ENCODE data around the gene GPHB5. TPM values are rescaled to one million over a fixed set of nuclear protein-coding genes. Genes with fewer than 3 reads are reported as not detected.
A peak's percentile ranks its signal among the peaks of the same experiment; 100 is the strongest.
"Not testable (repeated sequence)": the region's sequence is repeated elsewhere in the genome, so short reads cannot be mapped to it uniquely, and the experiment has no call there.

Gene GPHB5
- total RNA-seq, 6 experiments from 2014 or later = not detected

DNA sequence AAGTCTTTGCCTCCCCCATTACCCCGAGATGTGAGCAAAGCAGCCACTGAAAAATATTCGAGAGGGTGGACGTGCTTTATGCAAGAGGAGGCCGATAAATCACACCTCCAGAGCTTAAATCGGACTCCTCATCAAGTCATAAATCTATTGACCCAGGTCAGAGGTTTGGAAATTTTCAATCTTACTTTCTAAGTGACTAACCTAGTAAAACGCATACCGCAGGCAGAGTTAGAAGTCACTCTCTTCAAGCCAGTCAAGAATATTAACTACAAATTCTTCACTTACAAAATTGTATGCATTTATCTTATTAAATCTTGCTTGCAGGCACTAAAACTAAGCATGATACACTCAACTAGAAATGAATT is 34.9 kb downstream of the GPHB5 start:
- Histone ChIP-seq H3K4me3 (no peak overlapping the region), H3K4me1 (no peaks in the 10 kb centered on the region), H3K9me3 (no peaks in the 10 kb centered on the region), H3K36me3 (no peaks in the 10 kb centered on the region), H3K27ac (no peak overlapping the region), H3K27me3 (no peaks in the 10 kb centered on the region)
- 68% methylated on average over 7 of the region's 7 CpGs for WGBS (ENCODE audit: insufficient coverage, low coverage, low lambda C conversion rate, missing lambda C conversion rate)
- intact Hi-C loops (cut with DNase I) = no loop called here
- ATAC-seq (no peak), DNase-seq (no peak)
- TF ChIP-seq, protein P1, sequence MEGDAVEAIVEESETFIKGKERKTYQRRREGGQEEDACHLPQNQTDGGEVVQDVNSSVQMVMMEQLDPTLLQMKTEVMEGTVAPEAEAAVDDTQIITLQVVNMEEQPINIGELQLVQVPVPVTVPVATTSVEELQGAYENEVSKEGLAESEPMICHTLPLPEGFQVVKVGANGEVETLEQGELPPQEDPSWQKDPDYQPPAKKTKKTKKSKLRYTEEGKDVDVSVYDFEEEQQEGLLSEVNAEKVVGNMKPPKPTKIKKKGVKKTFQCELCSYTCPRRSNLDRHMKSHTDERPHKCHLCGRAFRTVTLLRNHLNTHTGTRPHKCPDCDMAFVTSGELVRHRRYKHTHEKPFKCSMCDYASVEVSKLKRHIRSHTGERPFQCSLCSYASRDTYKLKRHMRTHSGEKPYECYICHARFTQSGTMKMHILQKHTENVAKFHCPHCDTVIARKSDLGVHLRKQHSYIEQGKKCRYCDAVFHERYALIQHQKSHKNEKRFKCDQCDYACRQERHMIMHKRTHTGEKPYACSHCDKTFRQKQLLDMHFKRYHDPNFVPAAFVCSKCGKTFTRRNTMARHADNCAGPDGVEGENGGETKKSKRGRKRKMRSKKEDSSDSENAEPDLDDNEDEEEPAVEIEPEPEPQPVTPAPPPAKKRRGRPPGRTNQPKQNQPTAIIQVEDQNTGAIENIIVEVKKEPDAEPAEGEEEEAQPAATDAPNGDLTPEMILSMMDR (IDR thresholded peaks at IDR 0.05) = no peak
- no peak for TF ChIP-seq POLR2A (IDR thresholded peaks at IDR 0.05)

DNA sequence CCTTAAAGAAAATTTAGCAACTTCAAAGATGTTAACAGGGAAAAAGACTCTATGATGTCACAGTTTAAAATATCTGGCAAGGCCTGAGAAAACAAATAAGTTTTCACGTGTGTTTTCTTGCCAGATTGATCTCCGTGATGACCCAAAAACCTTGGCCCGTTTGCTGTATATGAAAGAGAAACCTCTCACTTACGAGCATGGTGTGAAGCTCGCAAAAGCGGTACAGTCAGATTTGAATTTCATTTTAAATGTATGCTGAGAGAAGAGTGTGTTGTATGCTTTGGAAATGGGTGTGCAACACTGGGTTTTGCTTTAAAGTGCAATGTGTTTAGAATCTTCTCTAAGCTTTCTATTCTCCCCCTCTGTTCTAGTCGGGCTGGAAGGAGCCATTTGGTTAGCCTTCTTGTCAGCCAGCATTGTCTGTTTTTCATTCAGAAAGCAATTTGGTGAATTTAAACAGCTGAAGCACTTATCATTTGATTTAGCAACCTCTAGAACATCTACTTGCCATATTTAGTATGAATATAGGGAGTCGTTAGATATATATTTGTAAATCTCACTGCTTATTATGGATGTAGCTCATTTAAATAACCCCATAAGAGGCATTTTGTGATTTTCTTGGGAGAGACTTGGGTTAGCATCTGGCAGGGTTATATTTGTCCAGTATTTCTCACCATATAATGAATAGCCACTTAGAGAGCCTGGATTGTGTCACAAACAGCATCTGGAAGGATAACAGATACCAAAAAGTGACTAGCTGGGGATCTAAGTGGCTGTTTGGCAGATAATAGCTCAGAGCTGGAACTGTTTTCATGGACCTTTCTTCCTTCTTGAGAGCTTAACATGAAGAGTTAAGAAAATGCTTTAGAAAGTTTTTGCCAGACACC is 35.5 kb downstream of the GPHB5 start:
- no peaks in the 10 kb centered on the region for H3K27me3 ChIP-seq
- TF ChIP-seq, protein P1 (IDR thresholded peaks at IDR 0.05) = no peak
- no peak for TF ChIP-seq POLR2A (IDR thresholded peaks at IDR 0.05)
- no peaks in the 10 kb centered on the region for H3K36me3 ChIP-seq
- H3K4me1 ChIP-seq = no peaks in the 10 kb centered on the region
- ATAC-seq (no peak), DNase-seq (no peak)
- WGBS (ENCODE audit: insufficient coverage, low coverage, low lambda C conversion rate, missing lambda C conversion rate) = 43% methylated on average over 8 of the region's 8 CpGs
- intact Hi-C loops (cut with DNase I) = no loop called here
- H3K9me3 ChIP-seq = no peaks in the 10 kb centered on the region
- no peak overlapping the region for H3K4me3 ChIP-seq
- H3K27ac ChIP-seq = no peak overlapping the region

DNA sequence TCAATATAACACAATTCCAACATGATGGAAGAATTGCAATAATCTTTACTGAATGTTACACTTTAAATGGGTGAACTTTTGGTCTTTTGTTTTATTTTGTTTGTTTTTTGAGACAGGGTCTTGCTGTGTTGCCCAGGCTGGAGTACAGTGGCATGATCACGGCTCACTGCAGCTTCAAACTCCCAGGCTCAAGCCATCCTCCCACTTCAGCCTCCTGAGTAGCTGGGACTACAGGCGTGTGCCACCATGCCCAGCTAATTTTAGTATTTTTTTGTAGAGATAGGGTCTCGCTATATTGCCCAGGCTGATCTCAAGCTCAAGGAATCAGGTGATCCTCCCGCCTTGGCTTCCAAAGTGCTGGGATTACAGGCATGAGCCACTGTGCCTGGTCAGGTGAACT is 38.8 kb downstream of the GPHB5 start:
- H3K4me1 ChIP-seq, H3K36me3 ChIP-seq, H3K4me3 ChIP-seq, H3K27me3 ChIP-seq, H3K9me3 ChIP-seq, H3K27ac ChIP-seq, DNase-seq, ATAC-seq: not testable (repeated sequence)
- 83% methylated on average over 4 of the region's 4 CpGs for WGBS (ENCODE audit: insufficient coverage, low coverage, low lambda C conversion rate, missing lambda C conversion rate)
- intact Hi-C loops (cut with DNase I) = loop anchor here (10.0 kb wide), 2 partner anchors 105 to 1105 kb away; no protein-coding TSS in a partner anchor

DNA sequence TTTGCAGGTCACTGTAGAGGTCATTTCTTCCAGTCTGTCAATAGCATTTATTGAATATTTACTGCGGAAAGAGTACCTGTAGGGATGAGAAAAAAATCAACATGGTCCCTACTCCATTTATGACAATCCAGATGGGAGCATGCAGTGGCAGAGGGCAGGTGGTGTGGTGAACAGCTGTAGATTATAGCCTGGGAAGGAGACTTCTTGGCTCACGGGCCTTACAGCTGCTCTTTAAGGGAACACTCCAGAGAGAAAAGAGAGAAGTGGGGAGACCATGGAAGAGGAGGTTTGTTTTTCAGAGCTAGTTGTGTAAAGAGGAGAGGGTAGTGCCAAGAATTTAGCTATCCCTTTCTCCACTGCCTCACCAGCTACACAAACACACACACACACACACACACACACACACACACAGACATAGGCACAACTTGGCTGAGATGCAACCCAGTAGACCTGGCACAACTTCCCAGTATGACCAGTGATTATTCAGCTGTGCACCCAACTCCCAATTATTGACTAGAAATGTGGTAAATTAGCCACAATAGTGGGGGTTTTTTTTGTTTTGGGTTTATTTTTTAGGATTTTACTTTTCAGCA is 41.0 kb downstream of the GPHB5 start:
- Histone ChIP-seq H3K4me1 (no peaks in the 10 kb centered on the region), H3K27me3 (no peaks in the 10 kb centered on the region), H3K36me3 (no peaks in the 10 kb centered on the region), H3K4me3 (no peak overlapping the region), H3K27ac (no peak overlapping the region), H3K9me3 (no peaks in the 10 kb centered on the region)
- intact Hi-C loops (cut with DNase I) = loop anchor here (10.0 kb wide), 2 partner anchors 103 to 1103 kb away; no protein-coding TSS in a partner anchor
- WGBS (ENCODE audit: insufficient coverage, low coverage, low lambda C conversion rate, missing lambda C conversion rate) = 38% methylated on average over 2 of the region's 2 CpGs
- DNase-seq = no peak
- TF ChIP-seq POLR2A (IDR thresholded peaks at IDR 0.05) = no peak
- TF ChIP-seq, protein P1 (IDR thresholded peaks at IDR 0.05) = no peak
- peak in 3 of 4 donors; percentile 52 to 76 (median 70) for ATAC-seq

Data from right lobe of liver (tissue), 6 donors.